GM18951 (cell line): ENCODE results near the gene KIF5C.

Experiments
- POLR2A ChIP-seq: IDR thresholded peaks from 4 replicates; pipeline ENCODE4 v1.6.1; 2011; ENCODE audit warnings: mild to moderate bottlenecking; ENCODE audit not compliant: insufficient read length, insufficient read depth; ENCODE audit errors: extremely low read depth
- in situ Hi-C: fragments of 300-500 bp; cut with MboI; formaldehyde crosslinking; loops from one replicate; pipeline ENCODE4 v1.12.0; 2022; ENCODE audit warnings: low sequenced_read_pairs, mixed read lengths, inconsistent platforms; ENCODE audit not compliant: unreplicated experiment

The KIF5C gene

GRCh38 chr2:149002891-149003740 is 128.1 kb downstream of the KIF5C start:
- no peak for TF ChIP-seq POLR2A
- in situ Hi-C loops, result no loop called here

DNA sequence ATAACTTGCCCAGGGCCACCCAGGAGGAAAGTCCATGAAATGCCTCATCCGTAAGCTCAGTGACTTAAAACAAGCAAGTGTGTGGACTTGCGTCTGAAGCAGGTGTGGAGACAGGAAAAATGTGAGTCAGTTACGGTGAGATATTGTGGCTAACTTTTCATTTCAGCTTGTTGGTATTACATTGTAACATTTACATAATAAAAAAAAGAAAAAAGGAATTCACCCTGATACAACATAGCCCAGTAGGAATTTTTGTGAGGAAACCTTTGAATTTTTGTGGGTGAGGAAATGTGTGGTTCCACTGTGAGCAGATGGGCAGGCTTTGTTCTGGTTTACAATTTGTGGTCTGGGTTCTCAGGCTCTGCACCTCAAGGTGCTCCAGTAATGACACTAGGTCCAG is 129.8 kb downstream of the KIF5C start:
- in situ Hi-C loops, result no loop called here
- no peak for TF ChIP-seq POLR2A

DNA sequence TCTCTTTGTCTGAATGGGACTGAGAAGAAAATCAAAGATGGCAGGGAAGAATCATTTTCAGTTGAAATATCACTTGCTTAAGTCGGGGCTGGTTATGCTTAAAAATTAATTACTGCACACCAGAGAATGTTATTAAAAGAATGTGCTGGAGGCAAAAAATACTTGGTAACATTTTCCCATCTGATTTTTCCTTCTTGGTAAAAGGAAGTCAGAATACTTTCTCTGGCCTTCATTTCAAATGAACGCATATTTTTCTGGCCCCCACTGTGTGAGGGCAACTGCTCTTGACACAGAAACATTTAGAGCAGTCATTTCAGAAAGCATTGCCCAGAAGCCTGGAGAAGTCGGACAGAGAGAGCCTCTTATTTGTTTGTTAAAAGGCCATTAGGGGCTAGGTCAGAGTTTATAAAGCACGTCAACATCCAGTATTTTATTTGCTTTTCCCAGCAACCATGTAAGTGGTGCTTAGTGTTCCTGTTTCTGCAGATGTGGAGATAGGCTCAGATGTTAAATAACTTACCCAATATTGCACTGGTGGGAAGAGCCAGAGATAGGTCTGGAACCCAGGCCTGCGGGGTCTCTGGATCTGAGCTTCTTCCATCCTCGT is 130.5 kb downstream of the KIF5C start:
- in situ Hi-C loops, result no loop called here

DNA sequence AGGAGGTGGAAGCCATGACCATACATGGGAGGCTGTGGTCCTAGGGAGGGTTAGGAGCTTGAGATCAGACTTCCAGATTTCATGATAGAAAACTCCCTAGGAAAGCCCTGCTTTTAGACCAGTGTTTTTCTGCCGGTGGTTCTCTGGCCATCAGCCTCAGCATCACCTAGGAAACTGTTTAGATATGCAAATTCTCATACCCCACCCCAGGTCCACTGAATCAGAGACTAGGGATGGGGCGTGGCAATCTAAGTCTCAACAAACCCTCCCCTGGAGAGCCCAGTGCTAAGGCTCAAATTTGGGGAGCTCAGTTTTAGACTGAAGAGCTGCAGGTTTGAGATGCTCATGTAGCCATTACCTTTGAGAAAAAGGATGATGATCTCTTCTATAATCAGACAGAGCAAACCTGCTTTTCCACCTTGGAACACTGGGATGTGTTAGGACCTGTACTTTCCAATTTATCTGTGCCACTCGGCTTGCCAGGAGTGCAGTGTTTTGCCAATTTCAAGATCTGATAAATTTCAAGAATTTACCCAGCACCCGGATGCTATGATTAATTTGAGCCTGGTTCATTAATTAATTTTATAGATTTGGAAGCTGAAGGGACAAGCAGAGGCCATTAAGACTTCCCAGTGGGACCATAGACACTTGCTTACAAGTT is 132.0 kb downstream of the KIF5C start:
- in situ Hi-C loops, result no loop called here
- TF ChIP-seq POLR2A, result no peak

More for the DNA sequence above, 130.5 kb downstream of the KIF5C start:
- no peak for TF ChIP-seq POLR2A

DNA sequence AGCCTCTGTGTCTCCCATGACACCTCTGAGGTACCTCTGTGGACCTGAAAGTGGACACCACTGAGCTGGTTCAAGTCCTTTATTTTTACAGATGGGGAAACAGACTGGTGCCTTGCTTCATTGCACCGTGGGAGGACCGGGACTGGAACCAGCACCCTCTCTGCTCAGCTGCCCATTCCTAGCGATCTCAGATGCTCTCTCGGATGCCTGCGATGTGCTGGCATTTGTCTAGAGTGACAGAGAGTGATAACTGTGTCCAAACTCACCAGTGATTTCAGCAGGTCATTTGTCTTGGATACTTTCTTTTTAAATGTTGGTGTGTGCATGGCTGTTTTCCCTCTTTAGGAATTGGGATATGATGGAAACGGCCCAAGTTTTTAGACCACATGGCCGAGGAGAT is 133.4 kb downstream of the KIF5C start:
- TF ChIP-seq POLR2A, result no peak
- in situ Hi-C loops, result no loop called here

DNA sequence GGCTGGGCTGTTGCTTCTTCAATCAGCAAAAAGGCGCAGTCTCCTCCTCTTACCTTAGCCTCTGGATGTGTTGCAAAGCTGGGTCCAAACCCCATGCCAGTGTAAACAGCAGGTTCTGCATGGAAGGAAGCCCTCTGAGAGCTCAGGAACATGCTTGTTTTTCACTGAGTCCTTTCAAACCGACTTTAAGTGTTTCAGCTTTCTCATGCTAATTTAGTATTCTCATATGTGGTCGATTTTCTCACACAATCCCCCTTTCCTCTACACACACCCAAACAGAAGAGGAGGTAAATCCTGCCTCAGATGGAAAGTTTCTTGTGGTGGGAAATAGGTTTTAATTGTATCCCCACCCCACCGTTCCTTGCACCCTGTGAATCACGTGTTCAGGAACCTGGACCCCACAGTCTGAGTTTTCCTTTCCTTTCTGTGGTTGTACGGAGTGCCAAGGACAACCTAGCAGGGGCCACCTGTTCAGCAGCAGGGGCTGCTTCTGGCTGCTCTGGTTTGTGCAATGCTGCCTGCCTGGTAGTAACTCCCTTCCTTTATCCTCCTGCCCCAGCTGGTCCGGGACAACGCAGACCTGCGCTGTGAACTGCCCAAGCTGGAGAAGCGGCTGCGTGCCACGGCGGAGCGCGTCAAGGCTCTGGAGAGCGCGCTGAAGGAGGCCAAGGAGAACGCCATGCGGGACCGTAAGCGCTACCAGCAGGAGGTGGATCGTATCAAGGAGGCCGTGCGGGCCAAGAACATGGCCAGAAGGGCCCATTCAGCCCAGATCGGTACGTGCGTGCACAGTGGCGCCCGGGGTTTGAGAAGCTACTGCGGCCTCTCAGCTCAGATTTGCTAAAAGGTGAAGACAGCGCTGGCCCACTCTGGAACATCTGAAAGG is 134.8 kb downstream of the KIF5C start:
- TF ChIP-seq POLR2A, result no peak
- in situ Hi-C loops, result loop anchor here (10.0 kb wide), 1 partner anchor 555 kb away; no protein-coding TSS in a partner anchor

DNA sequence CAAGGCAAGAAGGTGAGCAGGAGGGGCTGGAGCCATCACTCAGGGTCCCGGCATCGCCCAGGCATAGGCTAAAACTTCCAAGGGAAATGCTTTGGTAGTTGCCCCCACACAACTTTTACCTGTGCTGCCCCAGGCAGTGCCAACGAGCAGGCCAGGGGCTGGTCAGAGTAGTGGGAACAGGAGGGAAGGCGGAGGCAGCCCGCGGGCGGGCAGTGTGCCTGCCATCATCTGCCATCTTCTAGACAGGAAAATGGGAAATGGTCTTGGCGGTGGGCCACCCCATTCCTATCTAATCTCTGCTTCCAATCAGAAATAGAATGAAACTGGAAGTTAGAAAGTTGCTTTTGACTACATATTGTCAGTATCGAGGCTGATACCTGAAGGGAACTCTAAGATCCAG is 137.5 kb downstream of the KIF5C start:
- in situ Hi-C loops, result loop anchor here (10.0 kb wide), 1 partner anchor 552 kb away; no protein-coding TSS in a partner anchor

DNA sequence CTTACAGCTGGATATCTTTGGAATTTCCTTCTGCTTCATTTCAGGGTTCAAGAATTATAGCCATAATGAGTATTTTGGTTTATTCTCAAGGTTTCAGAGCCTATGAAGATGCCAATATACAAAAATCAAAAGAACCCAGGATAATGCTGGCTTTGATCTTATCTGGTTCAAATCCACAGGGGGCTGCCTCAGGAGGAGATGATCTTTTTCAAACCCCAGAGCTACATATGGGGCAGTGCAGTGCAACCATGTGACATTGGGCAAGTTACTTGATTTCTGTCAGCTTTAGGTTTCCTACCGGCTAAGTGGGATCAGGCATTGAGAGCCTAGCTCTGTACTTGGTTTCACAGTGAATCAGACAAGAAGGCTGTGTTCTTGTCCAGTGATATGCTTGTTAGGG is 140.5 kb downstream of the KIF5C start:
- in situ Hi-C loops, result loop anchor here (10.0 kb wide), 1 partner anchor 549 kb away; no protein-coding TSS in a partner anchor
- no peak for TF ChIP-seq POLR2A

More for the DNA sequence above, 137.5 kb downstream of the KIF5C start:
- no peak for TF ChIP-seq POLR2A

GRCh38 chr2:149015926-149016563 is 141.0 kb downstream of the KIF5C start:
- no peak for TF ChIP-seq POLR2A
- in situ Hi-C loops, result loop anchor here (10.0 kb wide), 1 partner anchor 549 kb away; no protein-coding TSS in a partner anchor

DNA sequence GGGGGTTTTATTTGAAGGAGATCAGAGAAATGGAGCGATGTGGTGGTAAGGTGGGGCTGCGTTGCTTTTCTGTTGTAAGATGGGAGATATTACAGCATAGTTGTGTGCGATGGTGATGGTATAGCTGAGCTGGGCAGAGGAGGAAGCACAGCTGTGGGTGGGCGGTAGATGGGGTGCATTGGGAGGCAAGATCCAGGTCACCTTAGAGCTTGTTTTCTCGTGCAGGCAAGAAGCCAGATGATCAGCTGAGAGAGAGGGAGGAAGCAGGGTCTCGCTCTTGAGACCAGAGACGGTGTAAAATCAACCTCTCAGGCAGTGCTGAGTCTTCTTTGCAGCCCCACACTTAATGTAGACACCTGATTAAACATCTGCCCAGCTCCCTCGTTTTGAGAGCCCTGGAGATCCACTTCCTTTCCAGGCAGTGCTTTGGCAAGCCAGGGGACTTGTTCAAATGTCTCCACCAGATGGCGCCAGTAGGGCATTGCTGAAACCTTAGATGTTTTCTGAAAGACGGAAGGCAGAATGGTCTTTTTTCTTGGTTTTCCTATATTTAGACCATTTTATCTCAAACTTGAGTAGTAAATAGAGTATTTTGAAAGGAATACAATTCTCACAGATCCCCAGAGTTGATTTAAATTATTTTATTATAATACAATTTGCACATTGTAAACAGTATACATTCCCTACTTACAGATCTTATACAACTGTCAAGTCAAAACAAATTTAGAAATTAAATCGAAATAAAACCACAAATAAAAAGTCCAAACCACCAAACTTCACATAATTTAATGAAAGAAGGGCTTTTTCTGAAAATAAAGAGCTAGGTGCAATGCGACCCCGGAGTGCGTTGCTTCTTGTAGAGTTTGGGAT is 142.3 kb downstream of the KIF5C start:
- TF ChIP-seq POLR2A, result no peak
- in situ Hi-C loops, result loop anchor here (10.0 kb wide), 1 partner anchor 547 kb away; no protein-coding TSS in a partner anchor

- in situ Hi-C loops, result loop anchor here (10.0 kb wide), 1 partner anchor 546 kb away; no protein-coding TSS in a partner anchor
- TF ChIP-seq POLR2A, result no peak
Measured at GRCh38 chr2:149018981-149019380, 144.0 kb downstream of the KIF5C start.

GRCh38 chr2:149019768-149020167 is 144.7 kb downstream of the KIF5C start:
- no peak for TF ChIP-seq POLR2A
- in situ Hi-C loops, result loop anchor here (10.0 kb wide), 1 partner anchor 545 kb away; no protein-coding TSS in a partner anchor
